Activated CD4-positive, alpha-beta memory T cell treated with anti-CD3 and anti-CD28 coated beads, Interleukin-2, amount 10 ng/mL, durations not matched to agents 7 days and 5 days (primary cell): ENCODE measurements around the gene IRF2. TPM values are rescaled to one million over a fixed set of nuclear protein-coding genes. Genes with fewer than 3 reads are reported as not detected.

Experiments
- CTCF ChIA-PET: fragments of 350-600 bp; sonication (Branson Sonifier 250); formaldehyde crosslinking; loops from one replicate; lab custom pipeline; 2021; ENCODE audit warnings: antibody characterized with exemption, inconsistent platforms; lab: Charles Lee
- POLR2A ChIA-PET: fragments of 350-600 bp; sonication (Branson Sonifier 250); formaldehyde crosslinking; loops from one replicate; lab custom pipeline; 2021; ENCODE audit warnings: antibody characterized with exemption; lab: Charles Lee
- DNase-seq: peaks from one replicate; pipeline ENCODE4 v3.0.0-alpha.2; 2020
- H3K27ac Mint-ChIP-seq: one replicate; pipeline ENCODE4 v1.8.0; 2021; ENCODE audit warnings: mild to moderate bottlenecking, mixed read lengths
- H3K27me3 Mint-ChIP-seq: one replicate; pipeline ENCODE4 v1.8.0; 2021; ENCODE audit warnings: mixed read lengths
- H3K36me3 Mint-ChIP-seq: one replicate; pipeline ENCODE4 v1.8.0; 2021; ENCODE audit warnings: low read depth, mixed read lengths
- H3K4me1 Mint-ChIP-seq: one replicate; pipeline ENCODE4 v1.8.0; 2021; ENCODE audit warnings: mixed read lengths
- H3K4me3 Mint-ChIP-seq: one replicate; pipeline ENCODE4 v1.8.0; 2021; ENCODE audit warnings: mild to moderate bottlenecking, mixed read lengths
- H3K9me3 Mint-ChIP-seq: one replicate; pipeline ENCODE4 v1.8.0; 2021; ENCODE audit warnings: mixed read lengths
- total RNA-seq, 2 experiments: library from RNA; stranded (reverse); gene quantifications; one replicate each; pipeline ENCODE4 v1.2.3, GENCODE V29; 2021

IRF2 gene
- total RNA-seq, 2 experiments from 2014 or later, result 77.2 to 78.5 TPM

- H3K4me1 Mint-ChIP-seq, result peaks cover 48% of the 10 kb centered on the region
- H3K36me3 Mint-ChIP-seq, result peaks cover 94% of the 10 kb centered on the region
- ChIA-PET CTCF (no interaction called here), POLR2A (no interaction called here)
- no peaks in the 10 kb centered on the region for H3K9me3 Mint-ChIP-seq
- DNase-seq, result no peak
- no peak overlapping the region for H3K4me3 Mint-ChIP-seq
- H3K27me3 Mint-ChIP-seq, result no peaks in the 10 kb centered on the region
- no peak overlapping the region for H3K27ac Mint-ChIP-seq
These were observed 75.4 kb downstream of the IRF2 start for GRCh38 chr4:184398741-184399511.

- Mint-ChIP-seq H3K9me3 (no peaks in the 10 kb centered on the region), H3K27me3 (no peaks in the 10 kb centered on the region), H3K4me3 (no peak overlapping the region), H3K27ac (no peak overlapping the region), H3K4me1 (peaks cover 46% of the 10 kb centered on the region), H3K36me3 (peaks cover 94% of the 10 kb centered on the region)
- ChIA-PET POLR2A (no interaction called here), CTCF (no interaction called here)
- no peak for DNase-seq
These were observed 76.7 kb downstream of the IRF2 start for GRCh38 chr4:184397516-184398163.

- Mint-ChIP-seq H3K9me3 (no peaks in the 10 kb centered on the region), H3K4me3 (no peak overlapping the region), H3K27me3 (no peaks in the 10 kb centered on the region), H3K36me3 (peaks cover 94% of the 10 kb centered on the region), H3K4me1 (peaks cover 44% of the 10 kb centered on the region), H3K27ac (peak overlapping the region; percentile 58)
- no peak for DNase-seq
- CTCF ChIA-PET, result no interaction called here
- POLR2A ChIA-PET, result no interaction called here
These were observed 77.5 kb downstream of the IRF2 start for GRCh38 chr4:184396570-184397515.

GRCh38 chr4:184395971-184396391 is 78.4 kb downstream of the IRF2 start:
- ChIA-PET POLR2A (no interaction called here), CTCF (no interaction called here)
- Mint-ChIP-seq H3K27me3 (no peaks in the 10 kb centered on the region), H3K4me3 (no peak overlapping the region), H3K4me1 (peaks cover 45% of the 10 kb centered on the region), H3K36me3 (peaks cover 94% of the 10 kb centered on the region), H3K9me3 (no peaks in the 10 kb centered on the region), H3K27ac (no peak overlapping the region)
- DNase-seq, result no peak

- Mint-ChIP-seq H3K27me3 (no peaks in the 10 kb centered on the region), H3K27ac (no peak overlapping the region), H3K36me3 (peaks cover 94% of the 10 kb centered on the region), H3K9me3 (no peaks in the 10 kb centered on the region), H3K4me1 (peaks cover 42% of the 10 kb centered on the region), H3K4me3 (no peak overlapping the region)
- no peak for DNase-seq
- ChIA-PET POLR2A (no interaction called here), CTCF (no interaction called here)
These were observed 78.9 kb downstream of the IRF2 start for GRCh38 chr4:184395451-184395917.

GRCh38 chr4:184392748-184393559 is 81.4 kb downstream of the IRF2 start:
- no peak for DNase-seq
- Mint-ChIP-seq H3K27ac (no peak overlapping the region), H3K4me1 (peaks cover 35% of the 10 kb centered on the region), H3K36me3 (peaks cover 94% of the 10 kb centered on the region), H3K4me3 (no peak overlapping the region), H3K27me3 (no peaks in the 10 kb centered on the region), H3K9me3 (no peaks in the 10 kb centered on the region)
- POLR2A ChIA-PET, result no interaction called here
- CTCF ChIA-PET, result interaction anchor here (1.3 kb wide), 1 partner anchor 109 kb away, joined by 3 read pairs; no protein-coding TSS in a partner anchor

- Mint-ChIP-seq H3K27me3 (no peaks in the 10 kb centered on the region), H3K36me3 (peaks cover 92% of the 10 kb centered on the region), H3K4me3 (no peak overlapping the region), H3K4me1 (peaks cover 28% of the 10 kb centered on the region), H3K9me3 (no peaks in the 10 kb centered on the region), H3K27ac (no peak overlapping the region)
- ChIA-PET POLR2A (no interaction called here), CTCF (interaction anchor here (1.3 kb wide), 1 partner anchor 108 kb away, joined by 3 read pairs; no protein-coding TSS in a partner anchor)
- no peak for DNase-seq
These were observed 82.0 kb downstream of the IRF2 start for GRCh38 chr4:184392316-184392715.

- Mint-ChIP-seq H3K36me3 (peaks cover 93% of the 10 kb centered on the region), H3K9me3 (no peaks in the 10 kb centered on the region), H3K27ac (no peak overlapping the region), H3K27me3 (no peaks in the 10 kb centered on the region), H3K4me3 (no peak overlapping the region), H3K4me1 (peaks cover 31% of the 10 kb centered on the region)
- ChIA-PET CTCF (interaction anchor here (1.4 kb wide), 1 partner anchor 16 kb away, joined by 3 read pairs; no protein-coding TSS in a partner anchor), POLR2A (interaction anchor here (1.2 kb wide), 1 partner anchor 147 kb away, joined by 3 read pairs; no protein-coding TSS in a partner anchor)
- no peak for DNase-seq
These were observed 84.1 kb downstream of the IRF2 start for GRCh38 chr4:184389978-184390900.

GRCh38 chr4:184388106-184388505 is 86.2 kb downstream of the IRF2 start:
- ChIA-PET POLR2A (interaction anchor here (0.7 to 1.3 kb wide), 2 partner anchors 33 to 59 kb away, joined by 3 to 4 read pairs; no protein-coding TSS in a partner anchor), CTCF (interaction anchor here (0.7 kb wide), 1 partner anchor 155 kb away, joined by 4 read pairs; no protein-coding TSS in a partner anchor)
- DNase-seq, result no peak
- H3K4me3 Mint-ChIP-seq, result no peak overlapping the region
- peaks cover 46% of the 10 kb centered on the region for H3K4me1 Mint-ChIP-seq
- no peak overlapping the region for H3K27ac Mint-ChIP-seq
- peaks cover 85% of the 10 kb centered on the region for H3K36me3 Mint-ChIP-seq
- no peaks in the 10 kb centered on the region for H3K27me3 Mint-ChIP-seq
- no peaks in the 10 kb centered on the region for H3K9me3 Mint-ChIP-seq

GRCh38 chr4:184387351-184387750 is 87.0 kb downstream of the IRF2 start:
- peaks cover 81% of the 10 kb centered on the region for H3K36me3 Mint-ChIP-seq
- H3K9me3 Mint-ChIP-seq, result no peaks in the 10 kb centered on the region
- no peaks in the 10 kb centered on the region for H3K27me3 Mint-ChIP-seq
- ChIA-PET CTCF (no interaction called here), POLR2A (interaction anchor here (0.7 kb wide), 1 partner anchor 58 kb away, joined by 4 read pairs; no protein-coding TSS in a partner anchor)
- H3K4me3 Mint-ChIP-seq, result no peak overlapping the region
- H3K27ac Mint-ChIP-seq, result no peak overlapping the region
- DNase-seq, result no peak
- H3K4me1 Mint-ChIP-seq, result peaks cover 54% of the 10 kb centered on the region

- no peaks in the 10 kb centered on the region for H3K27me3 Mint-ChIP-seq
- peaks cover 64% of the 10 kb centered on the region for H3K4me1 Mint-ChIP-seq
- peaks cover 79% of the 10 kb centered on the region for H3K36me3 Mint-ChIP-seq
- no peak overlapping the region for H3K27ac Mint-ChIP-seq
- ChIA-PET POLR2A (interaction anchor here (0.8 kb wide), 1 partner anchor 89 kb away, joined by 3 read pairs; no protein-coding TSS in a partner anchor), CTCF (no interaction called here)
- H3K4me3 Mint-ChIP-seq, result no peak overlapping the region
- H3K9me3 Mint-ChIP-seq, result no peaks in the 10 kb centered on the region
- no peak for DNase-seq
These were observed 88.0 kb downstream of the IRF2 start for GRCh38 chr4:184386271-184386781.
